Keratinocyte (primary cell): ENCODE data around the gene RARRES1. TPM values are rescaled to one million over a fixed set of nuclear protein-coding genes. Genes with fewer than 3 reads are reported as not detected.

Experiments used
- DNase-seq: peaks from one replicate; pipeline ENCODE4 v3.0.0-alpha.2; 2011; ENCODE audit warnings: low read depth, missing footprints, low spot score
- FAIRE-seq: peaks from 2 replicates; lab custom pipeline; 2011; peaks lifted over from hg19 to GRCh38; lab: Jason Lieb, UNC
- H2AFZ ChIP-seq: 2 replicates; pipeline ENCODE4 v1.6.0; 2012; ENCODE audit warnings: low read length, control low read depth, inconsistent platforms; ENCODE audit not compliant: control insufficient read depth
- H3K27ac ChIP-seq: 2 replicates; pipeline ENCODE4 v1.5.1; 2011; ENCODE audit warnings: low read length; ENCODE audit not compliant: control insufficient read depth, insufficient read depth
- H3K27me3 ChIP-seq: 3 replicates; pipeline ENCODE4 v1.6.0; 2011; ENCODE audit warnings: low read length; ENCODE audit not compliant: control insufficient read depth, insufficient read depth; ENCODE audit errors: extremely low read depth
- H3K36me3 ChIP-seq, 2 experiments: 2 replicates in 1 of 2; 3 replicates in 1 of 2; pipeline ENCODE4 v1.5.1; 2011; ENCODE audit warnings: low read length in 2 of 2, mild to moderate bottlenecking in 1 of 2; ENCODE audit not compliant: control insufficient read depth in 2 of 2, insufficient read depth in 2 of 2; ENCODE audit errors: extremely low read depth in 1 of 2
- H3K4me1 ChIP-seq: 3 replicates; pipeline ENCODE4 v1.5.1; 2011; ENCODE audit warnings: low read length; ENCODE audit not compliant: control insufficient read depth, insufficient read depth; ENCODE audit errors: extremely low read depth
- H3K4me2 ChIP-seq: 3 replicates; pipeline ENCODE4 v1.6.0; 2011; ENCODE audit warnings: low read depth, low read length; ENCODE audit not compliant: control insufficient read depth, insufficient read depth; ENCODE audit errors: extremely low read depth
- H3K4me3 ChIP-seq, 3 experiments: fragments of 200-600 bp in 1 of 3; sonication (generic) in 1 of 3; 2 replicates in 2 of 3; 3 replicates in 1 of 3; pipeline ENCODE4 v1.5.1; 2011 to 2016; ENCODE audit warnings: low read length in 3 of 3, mild to moderate bottlenecking in 3 of 3, control low read depth in 2 of 3, inconsistent platforms in 1 of 3, low read depth in 1 of 3, mixed read lengths in 1 of 3, mixed run types in 1 of 3, moderate library complexity in 1 of 3; ENCODE audit not compliant: control insufficient read depth in 2 of 3, insufficient read depth in 2 of 3; ENCODE audit errors: extremely low read depth in 1 of 3
- H3K79me2 ChIP-seq: 2 replicates; pipeline ENCODE4 v1.6.0; 2012; ENCODE audit warnings: low read length; ENCODE audit not compliant: control insufficient read depth, insufficient read depth
- H3K9ac ChIP-seq: 3 replicates; pipeline ENCODE4 v1.6.0; 2011; ENCODE audit warnings: low read length; ENCODE audit not compliant: control insufficient read depth, insufficient read depth; ENCODE audit errors: extremely low read depth
- H3K9me1 ChIP-seq: 3 replicates; pipeline ENCODE4 v1.6.0; 2011; ENCODE audit warnings: low read length; ENCODE audit not compliant: control insufficient read depth, insufficient read depth; ENCODE audit errors: extremely low read depth
- H3K9me3 ChIP-seq: 2 replicates; pipeline ENCODE4 v1.5.1; 2012; ENCODE audit warnings: low read depth, low read length; ENCODE audit not compliant: control insufficient read depth
- H4K20me1 ChIP-seq: 3 replicates; pipeline ENCODE4 v1.6.0; 2011; ENCODE audit warnings: low read length; ENCODE audit not compliant: control insufficient read depth, insufficient read depth; ENCODE audit errors: extremely low read depth
- EZH2 ChIP-seq: IDR thresholded peaks from one replicate; pipeline ENCODE4 v1.6.1; 2012; ENCODE audit warnings: inconsistent platforms, mild to moderate bottlenecking, low read length, moderate library complexity
- dilution Hi-C: fragments of 300-500 bp; cut with MboI; formaldehyde crosslinking; loops from one replicate; pipeline ENCODE4 v1.7.0; 2020; ENCODE audit warnings: low sequenced_read_pairs; ENCODE audit not compliant: extremely low pct_ligation_motif_present
- polyA plus RNA-seq, 5 experiments: library from polyadenylated mRNA; depleted of rRNA in 3 of 5; stranded (reverse) in 3 of 5; stranded (forward) in 1 of 5; unstranded in 1 of 5; fragments of >200 nt; gene quantifications; 1 replicate in 1 of 5; 2 replicates in 3 of 5; 3 replicates in 1 of 5; pipeline versions ENCODE4 v1.2.1 to v1.2.3, GENCODE V29; 2011 to 2012; ENCODE audit warnings: missing spikeins in 2 of 5, low read depth in 1 of 5, low replicate concordance in 1 of 5
- TF ChIP-seq, protein P1 (sequence below), 3 experiments: IDR thresholded peaks in 1 of 3; conservative IDR thresholded peaks in 1 of 3; optimal IDR thresholded peaks in 1 of 3; 2 replicates in 2 of 3; 3 replicates in 1 of 3; pipeline versions ENCODE3 to v1.5.1; 2011; ENCODE audit warnings: low read length in 3 of 3, mild to moderate bottlenecking in 3 of 3, moderate library complexity in 2 of 3, control low read depth in 1 of 3, inconsistent platforms in 1 of 3; ENCODE audit not compliant: insufficient read depth in 2 of 3; ENCODE audit errors: extremely low read depth in 1 of 3

RARRES1 gene
- polyA plus RNA-seq, 1 donor (not counting 4 experiments of a cell fraction or from before 2014, with no cell fraction given): not detected

DNA sequence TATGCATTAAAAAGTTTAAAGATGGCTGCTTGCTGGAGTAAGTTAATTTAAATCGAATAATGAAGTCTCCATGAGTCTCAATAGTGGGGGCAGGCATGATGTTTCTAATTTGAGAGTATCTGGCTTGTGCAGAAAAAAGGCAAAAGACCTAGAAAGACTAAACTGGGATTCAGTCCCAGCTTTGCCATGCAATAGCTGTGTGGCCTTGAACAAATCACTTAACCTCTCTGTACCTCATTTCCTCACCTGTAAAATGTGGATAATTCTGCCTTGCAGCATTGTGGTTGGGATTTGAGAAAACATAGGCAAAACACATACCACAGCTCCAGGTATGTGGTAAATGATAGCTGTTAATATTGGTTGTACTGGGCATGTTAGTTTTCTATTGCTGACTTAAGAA, 68.4 kb downstream of the RARRES1 start:
- no peaks in the 10 kb centered on the region for H3K4me1 ChIP-seq
- H3K27ac ChIP-seq: no peak overlapping the region
- H3K79me2 ChIP-seq: no peaks in the 10 kb centered on the region
- no peaks in the 10 kb centered on the region for H3K9me3 ChIP-seq
- peaks cover 19% of the 10 kb centered on the region in 2 experiments for H3K36me3 ChIP-seq
- no peak overlapping the region for H3K4me3 ChIP-seq
- no peaks in the 10 kb centered on the region for H4K20me1 ChIP-seq
- no peak overlapping the region for H3K4me2 ChIP-seq
- TF ChIP-seq EZH2: no peak
- TF ChIP-seq, protein P1, sequence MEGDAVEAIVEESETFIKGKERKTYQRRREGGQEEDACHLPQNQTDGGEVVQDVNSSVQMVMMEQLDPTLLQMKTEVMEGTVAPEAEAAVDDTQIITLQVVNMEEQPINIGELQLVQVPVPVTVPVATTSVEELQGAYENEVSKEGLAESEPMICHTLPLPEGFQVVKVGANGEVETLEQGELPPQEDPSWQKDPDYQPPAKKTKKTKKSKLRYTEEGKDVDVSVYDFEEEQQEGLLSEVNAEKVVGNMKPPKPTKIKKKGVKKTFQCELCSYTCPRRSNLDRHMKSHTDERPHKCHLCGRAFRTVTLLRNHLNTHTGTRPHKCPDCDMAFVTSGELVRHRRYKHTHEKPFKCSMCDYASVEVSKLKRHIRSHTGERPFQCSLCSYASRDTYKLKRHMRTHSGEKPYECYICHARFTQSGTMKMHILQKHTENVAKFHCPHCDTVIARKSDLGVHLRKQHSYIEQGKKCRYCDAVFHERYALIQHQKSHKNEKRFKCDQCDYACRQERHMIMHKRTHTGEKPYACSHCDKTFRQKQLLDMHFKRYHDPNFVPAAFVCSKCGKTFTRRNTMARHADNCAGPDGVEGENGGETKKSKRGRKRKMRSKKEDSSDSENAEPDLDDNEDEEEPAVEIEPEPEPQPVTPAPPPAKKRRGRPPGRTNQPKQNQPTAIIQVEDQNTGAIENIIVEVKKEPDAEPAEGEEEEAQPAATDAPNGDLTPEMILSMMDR (optimal IDR thresholded peaks at IDR 0.05 in 1 of 3, IDR thresholded peaks at IDR 0.05 in 1 of 3, conservative IDR thresholded peaks at IDR 0.05 in 1 of 3; ENCODE audit: extremely low read depth in 1 of 3, insufficient read depth in 2 of 3, low read length in 3 of 3): no peak
- dilution Hi-C loops: no loop called here
- H3K9me1 ChIP-seq: no peaks in the 10 kb centered on the region
- no peak for FAIRE-seq
- no peak overlapping the region for H3K9ac ChIP-seq
- no peaks in the 10 kb centered on the region for H3K27me3 ChIP-seq
- H2AFZ ChIP-seq: no peak overlapping the region
- DNase-seq: no peak

DNA sequence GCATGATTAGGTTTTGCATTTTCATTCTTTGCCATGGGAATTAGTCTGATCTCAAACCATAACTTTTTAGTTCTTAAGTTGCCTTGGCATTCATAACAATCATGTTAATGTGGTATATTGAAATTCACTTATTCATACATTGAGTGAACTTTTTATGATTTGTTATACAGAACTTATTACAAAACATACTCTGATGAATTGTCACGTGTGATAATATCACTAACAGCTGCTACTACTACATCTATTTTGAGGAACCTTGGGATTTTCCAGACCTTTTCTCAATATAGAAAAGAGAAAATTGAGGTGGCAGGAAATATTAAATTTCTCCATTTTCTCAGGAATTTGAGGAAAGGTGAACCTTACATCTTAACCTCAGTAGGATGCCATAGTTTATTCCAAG, 69.0 kb downstream of the RARRES1 start:
- FAIRE-seq (no peak), DNase-seq (no peak)
- H3K9me1 ChIP-seq: no peaks in the 10 kb centered on the region
- no peaks in the 10 kb centered on the region for H3K79me2 ChIP-seq
- no peak overlapping the region for H3K9ac ChIP-seq
- H4K20me1 ChIP-seq: no peaks in the 10 kb centered on the region
- dilution Hi-C loops: no loop called here
- H3K27me3 ChIP-seq: no peaks in the 10 kb centered on the region
- H2AFZ ChIP-seq: no peak overlapping the region
- no peaks in the 10 kb centered on the region for H3K4me1 ChIP-seq
- H3K4me2 ChIP-seq: no peak overlapping the region
- peaks cover 18 to 19% of the 10 kb centered on the region in 2 experiments for H3K36me3 ChIP-seq
- H3K9me3 ChIP-seq: no peaks in the 10 kb centered on the region
- no peak overlapping the region for H3K27ac ChIP-seq
- TF ChIP-seq, protein P1 (optimal IDR thresholded peaks at IDR 0.05 in 1 of 3, IDR thresholded peaks at IDR 0.05 in 1 of 3, conservative IDR thresholded peaks at IDR 0.05 in 1 of 3; ENCODE audit: extremely low read depth in 1 of 3, insufficient read depth in 2 of 3, low read length in 3 of 3): no peak
- no peak for TF ChIP-seq EZH2
- no peak overlapping the region for H3K4me3 ChIP-seq
